Heart right ventricle (tissue), 16 donors: Measurements from ENCODE around the gene TMC5. TPM values are rescaled to one million over a fixed set of nuclear protein-coding genes. Genes with fewer than 3 reads are reported as not detected.
"Not testable (repeated sequence)": the region's sequence is repeated elsewhere in the genome, so short reads cannot be mapped to it uniquely, and the experiment has no call there.

ENCODE experiments used
- ATAC-seq, 8 donors: fragments of 200-7000 bp; cut with Tn5 transposase; one replicate each; pipeline ENCODE4 v1.9.1; 2020; ENCODE audit warnings: mild to moderate bottlenecking in 8 of 8, moderate library complexity in 8 of 8, moderate number of reproducible peaks in 1 of 8
- DNase-seq, 2 donors: peaks; one replicate each; pipeline ENCODE4 v3.0.0-alpha.2; 2020
- H3K27ac ChIP-seq, 10 donors: fragments of 200-600 bp; sonication (generic) in 2 of 10; one replicate each; pipeline versions ENCODE4 v1.5.0 to v1.8.0; 2020 to 2022; ENCODE audit warnings: mild to moderate bottlenecking in 3 of 10
- H3K27me3 ChIP-seq, 7 donors: fragments of 200-600 bp; one replicate each; pipeline ENCODE4 v1.8.0; 2021 to 2022; ENCODE audit warnings: mild to moderate bottlenecking in 2 of 7
- H3K36me3 ChIP-seq, 9 donors: fragments of 200-600 bp; sonication (generic) in 1 of 9; one replicate each; pipeline versions ENCODE4 v1.5.0 to v1.8.0; 2020 to 2022; ENCODE audit warnings: mild to moderate bottlenecking in 2 of 9
- H3K4me1 ChIP-seq, 9 donors: fragments of 200-600 bp; sonication (generic) in 1 of 9; one replicate each; pipeline versions ENCODE4 v1.5.0 to v1.8.0; 2020 to 2022; ENCODE audit warnings: mild to moderate bottlenecking in 4 of 9
- H3K4me3 ChIP-seq, 10 donors: fragments of 200-600 bp; sonication (generic) in 2 of 10; one replicate each; pipeline versions ENCODE4 v1.5.0 to v1.8.0; 2020 to 2022; ENCODE audit warnings: mild to moderate bottlenecking in 7 of 10, moderate library complexity in 2 of 10
- H3K9me3 ChIP-seq, 11 donors: fragments of 200-600 bp in 10 of 11; sonication (generic) in 2 of 11; one replicate each; pipeline versions ENCODE4 v1.5.0 to v1.8.0; 2013 to 2022; ENCODE audit warnings: mild to moderate bottlenecking in 2 of 11, control low read depth in 1 of 11, moderate library complexity in 1 of 11
- WGBS, 2 donors: extraction: QIAGEN DNeasy Blood & Tissue Kit; methylation state at CpG; one replicate each; pipeline ENCODE4 v1.1.7; 2013; ENCODE audit warnings: inconsistent platforms in 1 of 2; 5-methylcytosine and 5-hydroxymethylcytosine counted together
- intact Hi-C, 10 donors: fragments of 100-400 bp; cut with DNase I; formaldehyde crosslinking; loops; one replicate each; pipeline versions ENCODE4 v1.11.1 to v1.14.2; 2022
- polyA plus RNA-seq, 2 donors: library from polyadenylated mRNA; stranded (reverse); fragments of 200-250 nt; gene quantifications; one replicate each; pipeline ENCODE4 v1.2.3, GENCODE V29; 2013
- total RNA-seq, 10 donors: library from RNA; stranded (reverse); fragmentation: NEBNext Ultra II Directional in 3 of 10; extraction: Animal tissue kit (Norgen Biotek cat#: 25700) in 3 of 10; gene quantifications; one replicate each; pipeline versions ENCODE4 v1.2.1 to v1.2.4, GENCODE V29; 2021 to 2023
- TF ChIP-seq, protein P1 (sequence below), 9 donors: fragments of 200-600 bp; sonication (generic) in 2 of 9; IDR thresholded peaks; one replicate each; pipeline versions ENCODE4 v1.5.0 to v1.8.0; 2021 to 2022; ENCODE audit warnings: antibody characterized with exemption in 9 of 9, mild to moderate bottlenecking in 5 of 9, moderate library complexity in 1 of 9
- donor health status: Arrhythmogenic right ventricular cardiomyopathy.
- donor health status: ischemic (EF 13 %, LVEDD 7.1; RV severe dilation, severe dysfunction).
- donor health status: healthy with polysubstance abuse.
- donor health status: DM: no; HTN: yes; CAD: no.
- donor health status: DM: no; HTN: no; CAD: no.
- donor health status: ischemic (EF 25% LVEDD 6.9; RV normal size, moderate dysfunction).
- donor health status: ischemic (EF 25% LVEDD 5.7; RV mildly dilated, moderate dysfunction).
- donor health status: healthy.
- donor health status: DM: yes; HTN: yes; CAD: no.
- donor health status: Ischemic cardiomyopathy.
- donor health status: ischemic (EF 35%, LVEDD 5.7; RV mildly dilated, moderate dysfunction).
- donor health status: nonischemic (EF 11% LVEDD 7.7; RV severe dilation, severe dysfunction).
- donor health status: DM: yes; HTN: yes; CAD: no.
- donor health status: PGD.
- donor health status: ischemic (EF 29% LVEDD 5.4; RV normal size, mild dysfunction).
- donor health status: nonischemic (EF 23%, LVEDD 6.1; RV moderate dilation, normal function).

Gene TMC5
- total and polyA plus RNA-seq, 12 donors = under 0.01 to 0.13 (median 0.10) TPM; not detected in 8

DNA sequence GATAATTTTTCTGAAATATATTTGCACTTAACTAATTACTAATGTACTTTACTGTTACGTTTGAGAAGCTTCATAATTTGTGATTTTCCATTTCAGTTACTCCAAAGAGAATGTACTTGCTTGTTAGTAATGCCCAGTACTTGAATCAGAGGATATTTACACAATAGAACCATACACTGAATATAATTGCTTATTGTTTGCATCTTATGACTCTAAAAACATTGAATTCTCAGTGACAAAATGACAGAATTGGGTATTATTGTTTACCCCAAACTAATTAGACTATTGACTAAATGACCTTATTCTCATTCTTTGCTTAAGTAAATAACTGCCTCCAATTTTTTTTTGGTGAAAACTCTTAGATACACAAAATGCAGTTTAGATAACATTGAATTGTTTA lies 114.9 kb downstream of the TMC5 start:
- DNase-seq = no peak
- intact Hi-C loops = no loop called here
- Histone ChIP-seq H3K4me1 (no peaks in the 10 kb centered on the region), H3K36me3 (peaks cover 0 to 96% (median 21%) of the 10 kb centered on the region in 9 donors), H3K27ac (no peak overlapping the region), H3K27me3 (no peaks in the 10 kb centered on the region), H3K4me3 (no peak overlapping the region), H3K9me3 (no peaks in the 10 kb centered on the region)
- ATAC-seq = no peak
- WGBS, 2 donors = 71 to 87% methylated on average over 1 of the region's 1 CpG
- TF ChIP-seq, protein P1, sequence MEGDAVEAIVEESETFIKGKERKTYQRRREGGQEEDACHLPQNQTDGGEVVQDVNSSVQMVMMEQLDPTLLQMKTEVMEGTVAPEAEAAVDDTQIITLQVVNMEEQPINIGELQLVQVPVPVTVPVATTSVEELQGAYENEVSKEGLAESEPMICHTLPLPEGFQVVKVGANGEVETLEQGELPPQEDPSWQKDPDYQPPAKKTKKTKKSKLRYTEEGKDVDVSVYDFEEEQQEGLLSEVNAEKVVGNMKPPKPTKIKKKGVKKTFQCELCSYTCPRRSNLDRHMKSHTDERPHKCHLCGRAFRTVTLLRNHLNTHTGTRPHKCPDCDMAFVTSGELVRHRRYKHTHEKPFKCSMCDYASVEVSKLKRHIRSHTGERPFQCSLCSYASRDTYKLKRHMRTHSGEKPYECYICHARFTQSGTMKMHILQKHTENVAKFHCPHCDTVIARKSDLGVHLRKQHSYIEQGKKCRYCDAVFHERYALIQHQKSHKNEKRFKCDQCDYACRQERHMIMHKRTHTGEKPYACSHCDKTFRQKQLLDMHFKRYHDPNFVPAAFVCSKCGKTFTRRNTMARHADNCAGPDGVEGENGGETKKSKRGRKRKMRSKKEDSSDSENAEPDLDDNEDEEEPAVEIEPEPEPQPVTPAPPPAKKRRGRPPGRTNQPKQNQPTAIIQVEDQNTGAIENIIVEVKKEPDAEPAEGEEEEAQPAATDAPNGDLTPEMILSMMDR (IDR thresholded peaks at IDR 0.05) = no peak

DNA sequence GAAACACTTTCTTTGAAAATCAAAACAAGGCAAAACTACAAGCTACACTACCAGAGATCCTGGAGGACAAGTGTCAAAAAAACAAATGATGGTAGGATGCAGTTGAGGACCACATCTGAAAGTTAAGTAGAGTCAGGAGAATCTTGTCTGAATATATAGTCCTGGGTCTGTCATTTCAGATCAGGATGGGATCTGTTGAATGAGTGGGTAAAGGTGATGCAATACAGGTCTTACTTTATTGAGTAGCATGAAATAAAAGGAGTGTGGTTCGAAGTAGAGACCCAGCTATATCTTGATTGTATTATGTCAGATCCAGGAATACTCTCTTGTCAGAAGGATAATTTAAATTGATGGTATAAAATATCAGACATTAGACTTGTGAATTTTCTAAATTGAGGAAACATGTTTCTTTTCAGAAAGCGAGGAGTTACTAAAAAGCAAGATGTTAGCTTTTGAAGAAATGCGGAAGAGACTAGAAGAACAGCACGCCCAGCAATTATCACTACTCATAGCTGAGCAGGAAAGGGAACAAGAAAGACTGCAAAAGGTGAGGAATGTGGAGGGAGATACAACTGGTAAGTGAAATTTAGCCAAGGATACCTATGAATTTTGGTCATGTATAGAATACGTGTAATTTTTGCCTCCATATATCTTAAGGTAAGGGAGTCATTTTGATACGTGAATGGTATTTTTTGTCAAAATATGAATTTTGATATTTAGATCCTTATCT lies 122.7 kb downstream of the TMC5 start:
- intact Hi-C loops = no loop called here
- no peaks in the 10 kb centered on the region for H3K27me3 ChIP-seq
- WGBS, 2 donors = 94 to 99% methylated on average over 6 of the region's 6 CpGs

DNA sequence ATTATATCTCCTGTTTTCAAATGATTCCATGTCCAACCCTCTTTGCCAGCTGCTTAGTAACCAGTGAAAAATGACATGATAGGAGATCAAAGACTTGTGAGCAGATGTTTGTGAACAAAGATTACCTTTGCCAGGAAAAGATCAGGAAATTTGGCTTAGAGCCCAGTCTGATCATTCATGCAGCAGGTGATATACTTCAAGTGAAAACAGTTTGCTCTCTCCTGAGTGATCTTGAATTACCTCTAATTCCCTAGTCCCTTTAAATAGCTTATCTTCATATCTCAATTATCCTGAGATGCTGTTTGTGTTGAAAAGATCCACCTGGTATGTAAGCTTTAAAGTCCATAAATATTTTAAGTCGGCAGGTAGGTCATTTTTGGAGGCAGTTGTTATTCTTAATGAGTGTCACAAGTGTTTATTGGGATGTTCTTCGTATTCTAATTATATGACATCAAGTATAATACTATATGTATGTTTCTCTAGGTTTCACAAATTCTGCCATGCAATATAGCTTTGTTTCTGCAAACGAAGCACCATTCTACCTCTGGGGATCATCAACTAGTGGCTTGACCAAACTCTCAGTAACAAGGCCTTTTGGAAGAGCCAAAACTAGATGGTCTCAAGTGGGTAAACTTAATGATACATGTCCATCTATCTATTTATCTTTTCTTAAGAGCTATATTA lies 124.6 kb downstream of the TMC5 start:
- TF ChIP-seq, protein P1 (IDR thresholded peaks at IDR 0.05) = no peak
- no peaks in the 10 kb centered on the region for H3K4me1 ChIP-seq
- DNase-seq (no peak), ATAC-seq (no peak)
- H3K4me3 ChIP-seq = no peak overlapping the region
- intact Hi-C loops = no loop called here
- H3K36me3 ChIP-seq = peaks cover 0 to 98% (median 33%) of the 10 kb centered on the region in 9 donors
- H3K9me3 ChIP-seq = no peaks in the 10 kb centered on the region
- WGBS, 2 donors = 92% methylated on average over 3 of the region's 3 CpGs
- no peak overlapping the region for H3K27ac ChIP-seq
- H3K27me3 ChIP-seq = no peaks in the 10 kb centered on the region

More for the DNA sequence above, 122.7 kb downstream of the TMC5 start:
- TF ChIP-seq, protein P1 (IDR thresholded peaks at IDR 0.05) = no peak
- no peak overlapping the region for H3K27ac ChIP-seq
- no peak for DNase-seq
- H3K4me1 ChIP-seq = no peaks in the 10 kb centered on the region
- H3K36me3 ChIP-seq = peaks cover 0 to 98% (median 23%) of the 10 kb centered on the region in 9 donors
- no peak for ATAC-seq
- H3K9me3 ChIP-seq = no peaks in the 10 kb centered on the region
- H3K4me3 ChIP-seq = no peak overlapping the region

DNA sequence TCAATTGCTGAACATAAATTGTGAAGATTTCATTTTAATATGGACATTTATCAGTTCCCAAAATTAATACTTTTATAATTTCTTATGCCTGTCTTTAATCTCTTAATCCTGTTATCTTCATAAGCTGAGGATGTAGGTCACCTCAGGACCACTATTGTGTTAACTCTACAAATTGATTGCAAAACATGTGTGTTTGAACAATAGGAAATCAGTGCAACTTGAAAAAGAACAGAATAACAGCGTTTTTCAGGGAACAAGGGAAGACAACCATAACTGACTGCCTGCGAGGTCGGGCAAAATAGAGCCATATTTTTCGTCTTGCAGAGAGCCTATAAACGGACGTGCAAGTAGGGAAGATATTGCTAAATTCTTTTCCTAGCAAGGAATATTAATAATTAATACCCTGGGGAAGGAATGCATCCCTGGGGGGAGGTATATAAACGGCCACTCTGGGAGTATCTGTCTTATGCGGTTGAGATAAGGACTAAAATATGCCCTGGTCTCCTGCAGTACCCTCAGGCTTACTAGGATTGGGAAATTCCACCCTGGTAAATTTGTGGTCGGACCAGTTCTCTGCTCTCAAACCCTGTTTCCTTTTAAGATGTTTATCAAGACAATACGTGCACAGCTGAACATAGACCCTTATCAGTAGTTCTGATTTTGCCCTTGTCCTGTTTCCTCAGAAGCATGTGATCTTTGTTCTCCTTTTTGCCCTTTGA lies 125.8 kb downstream of the TMC5 start:
- H3K27ac ChIP-seq, H3K4me1 ChIP-seq, H3K9me3 ChIP-seq, ATAC-seq, H3K27me3 ChIP-seq, DNase-seq, intact Hi-C loops, H3K4me3 ChIP-seq: not testable (repeated sequence)
- whole genome bisulfite sequencing, 2 donors = 84 to 86% methylated on average over 10 of the region's 10 CpGs
- H3K36me3 ChIP-seq = peaks cover 0 to 98% (median 38%) of the 10 kb centered on the region in 9 donors
